NCI-H446 treated with DMSO at 0.1 percent for 48 hours (cell line): Measurements from ENCODE around the gene HJURP.
"Not testable (repeated sequence)": the region's sequence is repeated elsewhere in the genome, so short reads cannot be mapped to it uniquely, and the experiment has no call there.

ENCODE experiments used
- DNase-seq: peaks from one replicate; lab custom pipeline; 2025; lab: John Stamatoyannopoulos, UW

The HJURP gene

GRCh38 chr2:233854241-233854981, at the start of gene HJURP:
TSS of gene HJURP (minus strand) at chr2:233854535. CDS start at chr2:233854500, 35 bp downstream.
- DNase-seq = peak; percentile 92

- no peak for DNase-seq
Measured at GRCh38 chr2:233901884-233902283, 47.5 kb upstream of the HJURP start.

GRCh38 chr2:233901367-233901766, 47.0 kb upstream of the HJURP start:
- DNase-seq = no peak

- not testable (repeated sequence) for DNase-seq
Measured at GRCh38 chr2:233896253-233896652, 41.9 kb upstream of the HJURP start.

GRCh38 chr2:233892793-233893192, 38.5 kb upstream of the HJURP start:
- no peak for DNase-seq

- DNase-seq = no peak
Measured at GRCh38 chr2:233882353-233882752, 28.0 kb upstream of the HJURP start.

GRCh38 chr2:233872125-233872524, 17.8 kb upstream of the HJURP start:
- DNase-seq = peak; percentile 8

- DNase-seq = no peak
Measured at GRCh38 chr2:233871432-233871831, 17.1 kb upstream of the HJURP start.

- peak; percentile 44 for DNase-seq
Measured at GRCh38 chr2:233867993-233868532, 13.7 kb upstream of the HJURP start, which contains the start of gene MSL3B. TSS of gene MSL3B (minus strand) at chr2:233868386.

- DNase-seq = no peak
Measured at GRCh38 chr2:233866479-233866878, 12.1 kb upstream of the HJURP start.

- DNase-seq = no peak
Measured at GRCh38 chr2:233865838-233866237, 11.5 kb upstream of the HJURP start.

GRCh38 chr2:233862261-233862768, 8.0 kb upstream of the HJURP start:
- no peak for DNase-seq

- no peak for DNase-seq
Measured at GRCh38 chr2:233858331-233858730, 4.0 kb upstream of the HJURP start.

- no peak for DNase-seq
Measured at GRCh38 chr2:233857511-233858141, 3.3 kb upstream of the HJURP start.

GRCh38 chr2:233856184-233856583, 1.8 kb upstream of the HJURP start:
- DNase-seq = no peak

GRCh38 chr2:233855345-233855744, 1.0 kb upstream of the HJURP start:
- no peak for DNase-seq

- no peak for DNase-seq
Measured at GRCh38 chr2:233853883-233854240, 473 bp downstream of the HJURP start.

- DNase-seq = no peak
Measured at GRCh38 chr2:233853353-233853752, 982 bp downstream of the HJURP start.

- no peak for DNase-seq
Measured at GRCh38 chr2:233852056-233852455, 2.3 kb downstream of the HJURP start.

GRCh38 chr2:233851169-233851568, 3.2 kb downstream of the HJURP start:
- DNase-seq = no peak

- DNase-seq = no peak
Measured at GRCh38 chr2:233850745-233851144, 3.6 kb downstream of the HJURP start.

- no peak for DNase-seq
Measured at GRCh38 chr2:233849607-233850271, 4.6 kb downstream of the HJURP start.

- no peak for DNase-seq
Measured at GRCh38 chr2:233848276-233848675, 6.1 kb downstream of the HJURP start.
